ENCODE data around the gene CNOT6L. TPM values are rescaled to one million over a fixed set of nuclear protein-coding genes. Genes with fewer than 3 reads are reported as not detected.

Gene CNOT6L
- total and polyA plus RNA-seq, 2 of the 13 experiments (the other 11 are each of a cell fraction or from before 2014, with no cell fraction given), result 7.9 to 13.5 TPM

DNA sequence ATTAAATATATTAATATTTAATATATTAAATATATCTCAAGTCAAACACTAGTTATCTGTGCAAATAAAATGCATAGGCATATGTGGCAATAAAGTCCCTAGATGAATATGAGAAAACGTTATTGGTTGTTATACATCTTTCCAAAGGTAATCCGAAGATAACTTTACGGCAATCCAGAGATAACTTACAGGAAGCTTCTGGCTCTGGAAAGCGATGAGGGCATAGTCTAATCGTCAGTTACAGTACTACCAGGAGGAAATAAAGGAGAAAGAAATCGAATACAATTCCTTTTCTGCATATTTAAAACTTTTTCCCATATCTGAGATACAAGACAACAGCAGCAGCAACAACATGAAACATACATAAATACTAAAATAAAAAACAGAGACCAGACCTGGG, 35.3 kb downstream of the CNOT6L start:
- intact Hi-C loops (cut with micrococcal nuclease; ENCODE audit: unreplicated experiment) (no loop called here), in situ Hi-C loops (cut with HindIII; ENCODE audit: extremely low pct_ligation_motif_present, low pct_unique_long_range_greater_than_20kb) (no loop called here)
- H3K79me2 ChIP-seq (ENCODE audit: insufficient read depth, low read length), result peaks cover 68% of the 10 kb centered on the region
- H3K4me2 ChIP-seq (ENCODE audit: low read depth, low read length), result no peak overlapping the region
- no peaks in the 10 kb centered on the region for H3K27me3 ChIP-seq (ENCODE audit: control insufficient read depth in 1 of 2, insufficient read depth in 2 of 2, low read length in 2 of 2)
- no peak overlapping the region for H3K4me3 ChIP-seq (replicated peaks in 1 of 3; ENCODE audit: insufficient read depth in 1 of 3, low read depth in 2 of 3, low read length in 3 of 3)
- POLR2A ChIA-PET, result no interaction called here
- DNase-seq (ENCODE audit: low spot score), result no peak
- H3K4me1 ChIP-seq (ENCODE audit: insufficient read depth, low read length), result peaks cover 34% of the 10 kb centered on the region
- no peak for FAIRE-seq
- H4K20me1 ChIP-seq (ENCODE audit: insufficient read depth, low read length), result peaks cover 20% of the 10 kb centered on the region
- TF ChIP-seq TEAD3 (CRISPR knock-in tag; optimal IDR thresholded peaks at IDR 0.05; ENCODE audit: borderline replicate concordance) (no peak), IRX3 (CRISPR knock-in tag; IDR thresholded peaks at IDR 0.05; ENCODE audit: borderline replicate concordance, low read depth) (no peak), MAZ (IDR thresholded peaks at IDR 0.05; ENCODE audit: borderline replicate concordance, low read depth, low read length) (no peak), MAZ (CRISPR knock-in tag; IDR thresholded peaks at IDR 0.05; ENCODE audit: low read depth) (no peak), ZNF777 (CRISPR knock-in tag; IDR thresholded peaks at IDR 0.05) (no peak), ZNF317 (CRISPR knock-in tag; IDR thresholded peaks at IDR 0.05) (no peak), JUND (CRISPR knock-in tag; IDR thresholded peaks at IDR 0.05) (no peak), MEF2D (CRISPR knock-in tag; IDR thresholded peaks at IDR 0.05) (no peak), RBM39 (IDR thresholded peaks at IDR 0.05; ENCODE audit: low read depth, low read length, poor library complexity, severe bottlenecking) (no peak)
- TF ChIP-seq, protein P1, sequence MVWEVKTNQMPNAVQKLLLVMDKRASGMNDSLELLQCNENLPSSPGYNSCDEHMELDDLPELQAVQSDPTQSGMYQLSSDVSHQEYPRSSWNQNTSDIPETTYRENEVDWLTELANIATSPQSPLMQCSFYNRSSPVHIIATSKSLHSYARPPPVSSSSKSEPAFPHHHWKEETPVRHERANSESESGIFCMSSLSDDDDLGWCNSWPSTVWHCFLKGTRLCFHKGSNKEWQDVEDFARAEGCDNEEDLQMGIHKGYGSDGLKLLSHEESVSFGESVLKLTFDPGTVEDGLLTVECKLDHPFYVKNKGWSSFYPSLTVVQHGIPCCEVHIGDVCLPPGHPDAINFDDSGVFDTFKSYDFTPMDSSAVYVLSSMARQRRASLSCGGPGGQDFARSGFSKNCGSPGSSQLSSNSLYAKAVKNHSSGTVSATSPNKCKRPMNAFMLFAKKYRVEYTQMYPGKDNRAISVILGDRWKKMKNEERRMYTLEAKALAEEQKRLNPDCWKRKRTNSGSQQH (CRISPR knock-in tag; IDR thresholded peaks at IDR 0.05; ENCODE audit: low read depth), result no peak
- TF ChIP-seq, protein P2, sequence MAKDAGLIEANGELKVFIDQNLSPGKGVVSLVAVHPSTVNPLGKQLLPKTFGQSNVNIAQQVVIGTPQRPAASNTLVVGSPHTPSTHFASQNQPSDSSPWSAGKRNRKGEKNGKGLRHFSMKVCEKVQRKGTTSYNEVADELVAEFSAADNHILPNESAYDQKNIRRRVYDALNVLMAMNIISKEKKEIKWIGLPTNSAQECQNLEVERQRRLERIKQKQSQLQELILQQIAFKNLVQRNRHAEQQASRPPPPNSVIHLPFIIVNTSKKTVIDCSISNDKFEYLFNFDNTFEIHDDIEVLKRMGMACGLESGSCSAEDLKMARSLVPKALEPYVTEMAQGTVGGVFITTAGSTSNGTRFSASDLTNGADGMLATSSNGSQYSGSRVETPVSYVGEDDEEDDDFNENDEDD (CRISPR knock-in tag; IDR thresholded peaks at IDR 0.05; ENCODE audit: borderline replicate concordance), result no peak
- WGBS (ENCODE audit: low lambda C conversion rate), result 88% methylated on average over 6 of the region's 6 CpGs
- BruUV-seq (replicated peaks), result no TSS peak
- ATAC-seq, result no peak
- no peak overlapping the region for H2AFZ ChIP-seq (ENCODE audit: low read length)
- no peaks in the 10 kb centered on the region for H3K9me3 ChIP-seq (ENCODE audit: low read length)
- CTCF ChIA-PET (ENCODE audit: low intra/inter-chr PET ratio, low total read pairs), result no interaction called here
- H3K9ac ChIP-seq (ENCODE audit: insufficient read depth, low read depth, low read length), result no peak overlapping the region
- H3K36me3 ChIP-seq (replicated peaks in 1 of 2; ENCODE audit: control insufficient read depth in 1 of 2, insufficient read depth in 2 of 2, low read length in 2 of 2), result no peaks in the 10 kb centered on the region
- no peak overlapping the region for H3K27ac ChIP-seq (ENCODE audit: extremely low read length, insufficient read depth, low read length)
